Spleen (tissue), 11 donors: ENCODE data around the gene ZNF860. TPM values are rescaled to one million over a fixed set of nuclear protein-coding genes. Genes with fewer than 3 reads are reported as not detected.

ENCODE experiments used
- DNase-seq: peaks from one replicate; pipeline ENCODE4 v3.0.0-alpha.2; 2020
- H3K27ac ChIP-seq, 8 donors: fragments of 200-600 bp; sonication (generic) in 7 of 8; 1 replicate in 4 of 8; 2 replicates in 4 of 8; pipeline versions ENCODE4 v1.5.0 to v1.8.0; 2016 to 2021; ENCODE audit warnings: inconsistent platforms in 4 of 8, mild to moderate bottlenecking in 4 of 8, moderate library complexity in 1 of 8
- H3K27me3 ChIP-seq, 7 donors: fragments of 200-600 bp; sonication (generic) in 6 of 7; replicated peaks in 1 of 7; 1 replicate in 4 of 7; 2 replicates in 3 of 7; pipeline versions ENCODE4 v1.5.0 to v1.8.0; 2016 to 2021; ENCODE audit warnings: inconsistent platforms in 3 of 7, mild to moderate bottlenecking in 1 of 7
- H3K36me3 ChIP-seq, 6 donors: fragments of 200-600 bp; sonication (generic) in 5 of 6; 1 replicate in 4 of 6; 2 replicates in 2 of 6; pipeline versions ENCODE4 v1.5.0 to v1.8.0; 2016 to 2021; ENCODE audit warnings: inconsistent platforms in 2 of 6
- H3K4me1 ChIP-seq, 6 donors: fragments of 200-600 bp; sonication (generic) in 5 of 6; 1 replicate in 3 of 6; 2 replicates in 3 of 6; pipeline versions ENCODE4 v1.5.0 to v1.8.0; 2016 to 2021; ENCODE audit warnings: inconsistent platforms in 3 of 6
- H3K4me3 ChIP-seq, 8 donors: fragments of 200-600 bp; sonication (generic) in 7 of 8; 1 replicate in 4 of 8; 2 replicates in 4 of 8; pipeline versions ENCODE4 v1.5.0 to v1.8.0; 2016 to 2021; ENCODE audit warnings: inconsistent platforms in 4 of 8, mild to moderate bottlenecking in 4 of 8, moderate library complexity in 2 of 8
- H3K9me3 ChIP-seq, 8 donors: fragments of 200-600 bp; sonication (generic) in 7 of 8; 1 replicate in 4 of 8; 2 replicates in 4 of 8; pipeline versions ENCODE4 v1.5.0 to v1.8.0; 2016 to 2021; ENCODE audit warnings: inconsistent platforms in 4 of 8
- POLR2A ChIP-seq, 3 donors: fragments of 450-650 bp; IDR thresholded peaks; one replicate each; pipeline ENCODE4 v1.5.1; 2017; ENCODE audit warnings: antibody characterized with exemption in 3 of 3, mild to moderate bottlenecking in 1 of 3
- POLR2AphosphoS5 ChIP-seq, 3 donors: sonication (generic); formaldehyde crosslinking; IDR thresholded peaks; one replicate each; pipeline ENCODE4 v1.5.1; 2017; ENCODE audit warnings: antibody characterized with exemption in 3 of 3
- WGBS, 5 donors: extraction: QIAGEN DNeasy Blood & Tissue Kit in 3 of 5; methylation state at CpG; one replicate each; pipeline versions ENCODE4 v1.1.5 to v1.1.7; 2013 to 2018; 5-methylcytosine and 5-hydroxymethylcytosine counted together
- intact Hi-C: fragments of 100-400 bp; cut with DNase I; formaldehyde crosslinking; loops from one replicate; pipeline ENCODE4 v1.15.0; 2023; ENCODE audit warnings: low total_unique reads
- polyA plus RNA-seq, 3 donors: library from polyadenylated mRNA; stranded (reverse); fragments of 200-250 nt; gene quantifications; one replicate each; pipeline ENCODE4 v1.2.1, GENCODE V29; 2013
- total RNA-seq, 7 donors: library from RNA; depleted of rRNA in 3 of 7; stranded (reverse); fragments of >200 nt in 3 of 7; fragmentation: NEBNext Ultra II Directional in 4 of 7; extraction: Animal tissue kit (Norgen Biotek cat#: 25700) in 4 of 7; gene quantifications; one replicate each; pipeline versions ENCODE4 v1.1.0 to v1.2.1, GENCODE V29; 2016 to 2021
- TF ChIP-seq, protein P1 (sequence below), 11 experiments: fragments of 200-600 bp in 7 of 11; fragments of 450-650 bp in 4 of 11; sonication (generic) in 4 of 11; IDR thresholded peaks in 8 of 11; conservative IDR thresholded peaks in 3 of 11; 1 replicate in 7 of 11; 2 replicates in 4 of 11; pipeline versions ENCODE4 v1.4.0 to v1.8.0; 2016 to 2021; ENCODE audit warnings: antibody characterized with exemption in 11 of 11, inconsistent platforms in 4 of 11, mild to moderate bottlenecking in 1 of 11
- donor health status: healthy with polysubstance abuse.
- donor health status: DM: no; HTN: no; CAD: no; lungs with moderate emphysema.
- donor health status: DM: no; HTN: no; CAD: no.
- donor health status: Bipolar disorder and iron deficiency.
- donor health status: healthy.
- donor health status: DM: no; HTN: no; CAD: no.
- donor health status: DM: yes; HTN: yes; CAD: no.

The ZNF860 gene
- total and polyA plus RNA-seq, 10 donors: 1.3 to 9.5 (median 4.5) TPM

DNA sequence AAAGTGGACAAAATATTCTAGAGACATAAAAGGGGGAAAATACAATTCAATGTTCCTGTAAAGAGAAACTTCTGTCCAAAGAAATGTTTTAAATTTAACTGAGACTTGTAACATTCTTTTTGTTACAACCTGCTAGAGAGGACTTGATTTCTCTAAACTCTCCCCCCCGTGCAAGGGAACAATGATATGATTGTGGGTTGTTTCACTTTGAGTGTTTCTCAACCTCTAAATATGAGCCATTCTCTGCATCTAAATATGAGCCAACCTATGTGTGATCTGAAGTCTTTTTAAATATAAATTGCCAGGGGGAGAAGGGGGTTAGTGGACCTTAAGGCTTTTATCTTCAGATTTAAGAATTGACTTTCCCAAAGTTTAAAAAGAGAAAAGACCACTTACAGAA lies 14.6 kb downstream of the ZNF860 start:
- Histone ChIP-seq H3K9me3 (peaks cover under 1 to 48% (median 30%) of the 10 kb centered on the region in 8 donors), H3K27ac (no peak overlapping the region), H3K4me3 (no peak overlapping the region), H3K27me3 (no peaks in the 10 kb centered on the region), H3K36me3 (no peaks in the 10 kb centered on the region), H3K4me1 (peaks cover 0 to 15% (median 0%) of the 10 kb centered on the region in 6 donors)
- TF ChIP-seq POLR2A (IDR thresholded peaks at IDR 0.05) (no peak), POLR2AphosphoS5 (IDR thresholded peaks at IDR 0.05) (no peak)
- TF ChIP-seq, protein P1, sequence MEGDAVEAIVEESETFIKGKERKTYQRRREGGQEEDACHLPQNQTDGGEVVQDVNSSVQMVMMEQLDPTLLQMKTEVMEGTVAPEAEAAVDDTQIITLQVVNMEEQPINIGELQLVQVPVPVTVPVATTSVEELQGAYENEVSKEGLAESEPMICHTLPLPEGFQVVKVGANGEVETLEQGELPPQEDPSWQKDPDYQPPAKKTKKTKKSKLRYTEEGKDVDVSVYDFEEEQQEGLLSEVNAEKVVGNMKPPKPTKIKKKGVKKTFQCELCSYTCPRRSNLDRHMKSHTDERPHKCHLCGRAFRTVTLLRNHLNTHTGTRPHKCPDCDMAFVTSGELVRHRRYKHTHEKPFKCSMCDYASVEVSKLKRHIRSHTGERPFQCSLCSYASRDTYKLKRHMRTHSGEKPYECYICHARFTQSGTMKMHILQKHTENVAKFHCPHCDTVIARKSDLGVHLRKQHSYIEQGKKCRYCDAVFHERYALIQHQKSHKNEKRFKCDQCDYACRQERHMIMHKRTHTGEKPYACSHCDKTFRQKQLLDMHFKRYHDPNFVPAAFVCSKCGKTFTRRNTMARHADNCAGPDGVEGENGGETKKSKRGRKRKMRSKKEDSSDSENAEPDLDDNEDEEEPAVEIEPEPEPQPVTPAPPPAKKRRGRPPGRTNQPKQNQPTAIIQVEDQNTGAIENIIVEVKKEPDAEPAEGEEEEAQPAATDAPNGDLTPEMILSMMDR (IDR thresholded peaks at IDR 0.05 in 8 of 11, conservative IDR thresholded peaks at IDR 0.05 in 3 of 11): no peak
- 62 to 80% (median 64%) methylated on average over 1 of the region's 1 CpG for WGBS, 5 donors
- no peak for DNase-seq
- intact Hi-C loops: no loop called here

DNA sequence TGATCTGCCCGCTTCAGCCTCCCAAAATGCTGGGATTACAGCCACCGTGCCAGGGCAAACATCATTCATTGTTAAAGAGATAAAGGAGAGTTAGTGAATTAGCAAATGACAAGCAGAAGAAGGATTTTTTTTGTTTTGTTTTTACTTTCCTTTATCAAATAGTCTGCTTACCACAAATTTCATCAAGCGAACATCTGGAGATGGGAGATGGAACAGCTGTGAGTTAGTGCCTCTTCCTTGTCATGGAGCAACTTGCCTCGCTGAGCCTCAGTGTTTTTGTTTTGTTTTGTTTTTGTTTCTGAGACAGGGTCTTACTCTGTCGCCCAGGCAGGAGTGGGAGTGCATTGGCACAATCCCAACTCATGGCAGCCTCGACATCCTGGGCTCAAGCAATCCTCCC lies 15.9 kb downstream of the ZNF860 start:
- Histone ChIP-seq H3K27ac (no peak overlapping the region), H3K4me1 (peaks cover 0 to 16% (median 0%) of the 10 kb centered on the region in 6 donors), H3K9me3 (peaks cover 0 to 35% (median 17%) of the 10 kb centered on the region in 8 donors), H3K4me3 (no peak overlapping the region), H3K27me3 (no peaks in the 10 kb centered on the region), H3K36me3 (no peaks in the 10 kb centered on the region)
- intact Hi-C loops: no loop called here
- no peak for DNase-seq
- TF ChIP-seq, protein P1 (IDR thresholded peaks at IDR 0.05 in 8 of 11, conservative IDR thresholded peaks at IDR 0.05 in 3 of 11): no peak
- no peak for TF ChIP-seq POLR2A (IDR thresholded peaks at IDR 0.05)
- TF ChIP-seq POLR2AphosphoS5 (IDR thresholded peaks at IDR 0.05): no peak
- WGBS, 5 donors: 83 to 90% (median 86%) methylated on average over 6 of the region's 6 CpGs

DNA sequence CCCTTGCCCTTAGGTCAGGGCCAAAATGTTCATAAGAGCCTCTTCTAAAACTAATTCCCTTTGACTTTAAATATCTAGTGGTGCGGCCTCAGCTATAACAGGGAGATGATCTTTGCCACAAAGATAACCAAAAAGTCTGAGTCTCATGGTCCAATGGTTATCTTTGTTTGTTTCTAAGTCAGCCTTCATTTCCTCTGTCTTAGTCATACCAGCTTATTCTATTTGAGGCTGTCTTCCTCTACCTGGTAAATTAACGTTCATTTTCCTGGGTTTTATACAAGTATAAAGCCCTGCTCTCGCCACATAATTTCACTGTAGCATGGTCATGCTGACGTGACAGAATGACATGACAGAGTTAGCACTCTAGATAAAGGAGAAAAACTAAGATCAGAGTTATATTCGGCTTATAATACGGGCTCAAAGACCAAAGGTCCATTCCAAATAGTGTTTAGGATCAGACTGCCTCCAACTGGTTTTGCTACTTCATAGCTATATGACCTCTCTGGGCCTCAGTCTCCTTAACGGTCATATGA lies 18.4 kb downstream of the ZNF860 start:
- Histone ChIP-seq H3K27ac (peak overlapping the region in 4 of 8 donors; percentile 31 to 66 (median 49)), H3K4me3 (no peak overlapping the region), H3K36me3 (no peaks in the 10 kb centered on the region), H3K4me1 (peaks cover 0 to 29% (median 6%) of the 10 kb centered on the region in 6 donors), H3K27me3 (no peaks in the 10 kb centered on the region), H3K9me3 (peaks cover 0 to 12% (median 3%) of the 10 kb centered on the region in 8 donors)
- no peak for DNase-seq
- 69 to 80% (median 74%) methylated on average over 7 of the region's 7 CpGs for WGBS, 5 donors
- TF ChIP-seq POLR2AphosphoS5 (IDR thresholded peaks at IDR 0.05): no peak
- TF ChIP-seq, protein P1 (IDR thresholded peaks at IDR 0.05 in 8 of 11, conservative IDR thresholded peaks at IDR 0.05 in 3 of 11): no peak
- TF ChIP-seq POLR2A (IDR thresholded peaks at IDR 0.05): no peak
- intact Hi-C loops: no loop called here

DNA sequence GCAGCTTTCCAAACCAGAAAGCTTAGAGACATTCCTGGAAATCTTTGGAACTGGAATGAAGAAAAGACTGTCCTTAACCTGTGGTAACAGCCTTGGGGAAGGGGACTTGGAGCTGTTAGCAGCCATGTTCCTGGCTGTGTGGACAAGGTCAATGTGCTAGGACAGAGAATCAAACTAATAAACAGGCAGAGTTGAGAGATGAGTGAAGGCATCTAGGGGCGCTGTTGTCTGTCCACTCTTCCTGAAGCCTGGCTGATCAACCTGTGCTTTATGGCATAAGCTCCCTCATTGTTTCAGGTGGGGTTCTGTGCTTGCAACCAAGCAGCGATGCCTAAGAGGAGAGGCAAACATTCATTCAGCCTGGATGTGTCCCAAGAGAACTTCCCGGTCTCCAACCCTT lies 19.3 kb downstream of the ZNF860 start:
- peaks cover 0 to 29% (median 6%) of the 10 kb centered on the region in 6 donors for H3K4me1 ChIP-seq
- WGBS, 5 donors: 90 to 97% (median 93%) methylated on average over 3 of the region's 3 CpGs
- intact Hi-C loops: no loop called here

More for the DNA sequence above, 19.3 kb downstream of the ZNF860 start:
- H3K36me3 ChIP-seq: no peaks in the 10 kb centered on the region
- TF ChIP-seq POLR2AphosphoS5 (IDR thresholded peaks at IDR 0.05) (no peak), POLR2A (IDR thresholded peaks at IDR 0.05) (no peak)
- TF ChIP-seq, protein P1 (IDR thresholded peaks at IDR 0.05 in 8 of 11, conservative IDR thresholded peaks at IDR 0.05 in 3 of 11): no peak
- H3K27me3 ChIP-seq: no peaks in the 10 kb centered on the region
- peaks cover 0 to 3% (median 0%) of the 10 kb centered on the region in 8 donors for H3K9me3 ChIP-seq
- no peak overlapping the region for H3K4me3 ChIP-seq
- no peak for DNase-seq
- H3K27ac ChIP-seq: peak overlapping the region in 1 of 8 donors; percentile 66
